HG02852 (cell line): ENCODE results near the gene TMBIM4.
"Not testable (repeated sequence)": the region's sequence is repeated elsewhere in the genome, so short reads cannot be mapped to it uniquely, and the experiment has no call there.

Experiments
- ATAC-seq: cut with Tn5 transposase; IDR thresholded peaks from one replicate; pipeline ENCODE4 v1.9.1; 2021; ENCODE audit warnings: mild to moderate bottlenecking, moderate library complexity; ENCODE audit not compliant: unreplicated experiment

TMBIM4 gene

DNA sequence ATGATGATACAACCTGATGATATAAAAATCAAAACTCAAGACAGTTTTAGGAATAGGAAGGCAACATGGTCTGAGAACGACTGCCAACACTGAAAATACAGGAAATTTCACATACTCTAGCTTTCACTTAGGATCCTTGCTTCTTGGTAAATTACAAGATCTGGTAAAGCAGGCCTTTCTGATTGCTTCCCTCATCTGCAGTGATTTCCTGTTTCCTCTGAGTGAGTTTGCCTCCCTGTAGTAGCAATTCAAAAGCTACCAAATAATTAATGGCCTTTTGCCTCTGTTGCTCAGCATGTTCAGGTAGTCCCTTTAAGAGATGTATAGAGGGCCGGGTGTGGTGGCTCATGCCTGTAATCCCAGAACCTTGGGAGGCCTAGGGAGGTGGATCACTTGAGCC is 17.2 kb upstream of the TMBIM4 start:
- no peak for ATAC-seq

DNA sequence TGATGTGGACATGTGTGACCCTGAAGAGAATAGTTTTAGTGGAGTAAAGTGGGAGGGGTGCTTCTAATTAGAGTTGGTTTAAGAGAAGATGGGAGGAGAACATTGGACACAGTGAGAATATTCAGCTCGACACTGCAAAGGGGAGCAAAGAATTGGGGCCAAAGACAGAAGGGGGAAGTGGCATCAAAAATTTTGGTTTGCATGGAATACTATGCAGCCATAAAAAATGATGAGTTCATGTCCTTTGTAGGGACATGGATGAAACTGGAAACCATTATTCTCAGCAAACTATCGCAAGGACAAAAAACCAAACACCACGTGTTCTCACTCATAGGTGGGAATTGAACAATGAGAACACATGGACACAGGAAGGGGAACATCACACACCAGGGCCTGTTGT is 15.0 kb upstream of the TMBIM4 start:
- ATAC-seq: not testable (repeated sequence)

DNA sequence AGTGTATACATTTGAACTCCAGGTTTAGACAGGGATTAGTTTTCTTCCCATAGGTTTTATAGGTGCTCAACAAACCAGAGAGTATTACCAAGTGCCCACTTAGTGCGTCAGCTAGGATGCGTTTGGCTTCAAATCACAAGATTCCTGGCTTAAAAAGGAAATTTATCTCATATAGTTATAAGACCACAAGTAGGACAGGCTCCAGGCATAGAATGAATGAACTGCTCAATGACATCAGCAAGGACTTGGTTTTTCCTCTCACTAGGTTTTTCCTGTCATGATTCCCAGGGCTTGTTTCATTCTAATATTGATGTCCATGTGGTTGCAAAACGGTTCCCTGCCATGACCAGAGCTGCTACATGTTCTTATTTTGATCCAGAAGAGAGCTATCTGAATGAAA is 13.2 kb upstream of the TMBIM4 start:
- ATAC-seq: no peak

DNA sequence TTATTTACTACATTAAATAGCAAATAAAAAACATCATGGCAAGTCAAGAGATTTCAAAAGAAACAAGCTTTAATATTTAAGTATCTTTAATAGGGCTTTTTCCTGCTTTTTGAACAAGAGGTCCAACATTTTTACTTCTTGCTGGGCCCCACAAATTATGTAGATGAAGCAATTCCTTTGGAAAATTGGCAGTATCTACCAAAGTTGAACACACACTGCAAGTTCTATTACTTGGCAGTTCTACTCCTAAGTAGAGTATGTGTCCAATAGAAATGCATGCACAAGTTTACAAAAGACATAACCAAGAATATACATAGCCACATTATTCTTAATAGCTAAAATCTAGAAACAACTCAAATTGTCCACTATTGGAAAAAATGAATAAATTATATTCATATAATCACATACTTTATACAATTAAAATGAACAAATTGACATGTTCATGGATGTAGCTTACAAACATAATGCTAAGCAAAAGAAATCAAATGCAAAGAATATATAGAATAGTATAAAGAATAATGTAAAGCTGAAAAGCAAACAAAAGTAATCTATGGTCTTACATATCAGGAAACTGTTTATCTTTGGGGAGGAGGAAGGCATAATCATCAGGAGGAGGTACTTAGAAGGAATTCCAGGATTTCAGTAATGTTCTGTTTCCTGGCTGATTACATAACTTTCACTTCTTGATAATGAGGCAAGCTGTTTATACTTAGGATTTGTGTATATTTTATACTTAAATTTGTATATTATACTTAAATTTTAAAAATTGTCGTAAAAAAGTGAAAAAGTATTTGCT is 6.5 kb upstream of the TMBIM4 start:
- no peak for ATAC-seq

- ATAC-seq: not testable (repeated sequence)
Observed at GRCh38 chr12:66174391-66175325, 4.9 kb upstream of the TMBIM4 start.

- no peak for ATAC-seq
Observed at GRCh38 chr12:66170606-66171005, 810 bp upstream of the TMBIM4 start.

DNA sequence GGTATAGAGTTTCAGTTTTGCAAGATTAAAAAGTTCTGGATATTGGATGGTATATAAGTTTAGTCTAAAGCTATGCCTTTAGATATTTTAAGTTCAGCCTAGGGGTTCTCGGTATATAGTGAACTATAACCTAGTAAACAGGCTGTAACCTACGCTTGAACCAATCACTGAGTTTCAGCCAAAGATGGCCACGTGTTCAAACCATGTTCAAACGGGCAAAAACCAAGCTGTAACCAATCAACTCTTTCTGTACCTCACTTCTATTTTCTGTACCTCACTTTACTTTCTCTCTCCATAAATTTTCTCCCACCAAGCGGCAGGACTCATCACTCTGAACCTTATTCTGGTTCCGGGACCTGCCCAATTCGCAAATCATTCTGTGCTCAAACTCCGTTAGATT is 1.4 kb downstream of the TMBIM4 start:
- no peak for ATAC-seq

DNA sequence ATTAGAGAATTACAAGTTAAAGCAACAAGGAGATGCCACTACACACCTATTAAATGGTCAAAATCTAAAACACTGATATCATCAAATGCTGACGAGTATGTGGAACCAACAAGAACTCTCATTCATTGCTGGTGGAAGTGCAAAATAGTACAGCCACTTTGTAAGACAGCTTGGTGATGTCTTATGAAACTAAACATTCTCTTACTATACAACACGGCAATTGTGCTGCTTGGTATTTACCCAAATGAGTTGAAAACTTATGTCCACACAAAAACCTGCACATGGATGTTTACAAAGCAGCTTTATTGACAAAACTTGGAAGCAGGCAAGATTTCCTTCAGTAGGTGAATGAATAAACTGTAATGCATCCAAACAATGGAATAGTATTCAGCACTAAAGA is 3.2 kb downstream of the TMBIM4 start:
- ATAC-seq: no peak

DNA sequence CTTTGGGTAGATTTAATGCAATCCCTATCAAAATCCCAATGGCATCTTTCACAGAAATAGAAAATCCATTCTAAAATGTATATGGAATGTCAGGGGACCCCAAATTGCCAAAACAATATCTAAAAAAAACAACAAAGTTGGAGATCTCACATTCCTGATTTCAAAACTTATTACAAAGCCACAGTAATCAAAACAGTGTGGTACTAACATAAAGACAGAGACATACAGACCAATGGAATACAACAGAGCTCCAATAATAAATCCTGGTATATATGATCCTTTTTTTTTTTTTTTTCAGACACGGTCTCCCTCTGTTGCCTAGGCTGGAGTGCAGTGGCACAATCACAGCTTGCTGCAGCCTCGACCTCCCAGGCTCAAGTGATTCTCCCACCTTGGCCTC is 4.7 kb downstream of the TMBIM4 start:
- ATAC-seq: no peak

GRCh38 chr12:66164349-66164821 is 5.4 kb downstream of the TMBIM4 start:
- ATAC-seq: no peak

- ATAC-seq: no peak
Observed at GRCh38 chr12:66163289-66163688, 6.5 kb downstream of the TMBIM4 start.

DNA sequence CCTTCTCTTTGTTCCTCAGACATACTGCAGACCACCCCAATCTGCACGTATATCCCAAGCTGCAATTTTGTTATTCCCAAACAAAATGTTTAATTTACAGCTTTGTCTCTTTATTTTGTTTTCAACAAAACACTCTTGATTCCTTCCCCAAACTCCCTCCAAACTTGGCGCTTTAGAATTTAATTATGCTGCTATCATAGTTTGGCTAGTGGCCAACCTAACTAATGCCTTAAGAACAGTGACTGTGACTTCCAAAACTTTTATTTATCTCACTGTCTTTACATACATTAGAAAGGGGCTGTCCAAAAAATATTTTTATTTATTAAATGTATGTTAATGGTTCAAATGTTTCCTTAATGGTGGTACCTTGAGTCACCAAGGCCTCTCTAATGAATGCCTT is 7.1 kb downstream of the TMBIM4 start:
- no peak for ATAC-seq

DNA sequence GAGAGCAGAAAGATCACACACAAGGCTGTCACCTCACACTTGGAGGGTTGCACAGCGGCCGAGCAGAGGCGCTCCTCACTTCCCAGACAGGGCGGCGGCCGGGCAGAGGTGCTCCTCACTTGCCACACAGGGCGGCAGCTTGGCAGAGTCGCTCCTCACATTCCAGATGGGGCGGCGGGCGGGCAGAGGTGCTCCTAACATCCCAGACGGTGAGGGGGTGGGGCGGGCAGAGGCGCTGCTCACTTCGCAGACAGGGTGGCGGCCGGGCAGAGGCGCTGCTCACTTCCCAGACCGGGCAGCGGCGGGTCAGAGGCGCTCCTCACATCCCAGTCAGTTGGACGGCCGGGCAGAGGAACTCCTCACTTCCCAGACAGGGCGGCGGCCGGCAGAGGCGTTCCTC is 9.1 kb downstream of the TMBIM4 start:
- no peak for ATAC-seq

GRCh38 chr12:66159123-66159522 is 10.7 kb downstream of the TMBIM4 start:
- no peak for ATAC-seq

GRCh38 chr12:66156654-66157053 is 13.1 kb downstream of the TMBIM4 start:
- no peak for ATAC-seq

DNA sequence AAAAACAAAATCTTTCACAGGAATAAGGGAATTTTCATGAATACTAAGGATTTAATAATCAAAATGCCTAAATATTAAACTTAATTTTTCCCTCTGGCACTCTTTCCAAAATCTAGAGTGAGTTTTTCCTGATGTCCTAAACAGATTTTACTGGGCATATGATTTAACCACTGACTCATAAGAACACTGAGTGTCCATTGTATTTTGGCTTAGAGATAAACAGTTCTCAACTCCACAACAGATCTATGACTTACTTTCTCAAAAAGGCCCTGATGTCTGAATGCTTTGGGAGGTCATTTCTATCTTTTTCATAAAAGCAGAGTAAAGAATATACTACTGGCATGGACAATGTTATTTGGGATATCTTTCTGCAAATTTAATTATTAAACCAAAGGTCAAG is 15.0 kb downstream of the TMBIM4 start:
- no peak for ATAC-seq

- ATAC-seq: no peak
Observed at GRCh38 chr12:66152732-66153131, 17.1 kb downstream of the TMBIM4 start.

DNA sequence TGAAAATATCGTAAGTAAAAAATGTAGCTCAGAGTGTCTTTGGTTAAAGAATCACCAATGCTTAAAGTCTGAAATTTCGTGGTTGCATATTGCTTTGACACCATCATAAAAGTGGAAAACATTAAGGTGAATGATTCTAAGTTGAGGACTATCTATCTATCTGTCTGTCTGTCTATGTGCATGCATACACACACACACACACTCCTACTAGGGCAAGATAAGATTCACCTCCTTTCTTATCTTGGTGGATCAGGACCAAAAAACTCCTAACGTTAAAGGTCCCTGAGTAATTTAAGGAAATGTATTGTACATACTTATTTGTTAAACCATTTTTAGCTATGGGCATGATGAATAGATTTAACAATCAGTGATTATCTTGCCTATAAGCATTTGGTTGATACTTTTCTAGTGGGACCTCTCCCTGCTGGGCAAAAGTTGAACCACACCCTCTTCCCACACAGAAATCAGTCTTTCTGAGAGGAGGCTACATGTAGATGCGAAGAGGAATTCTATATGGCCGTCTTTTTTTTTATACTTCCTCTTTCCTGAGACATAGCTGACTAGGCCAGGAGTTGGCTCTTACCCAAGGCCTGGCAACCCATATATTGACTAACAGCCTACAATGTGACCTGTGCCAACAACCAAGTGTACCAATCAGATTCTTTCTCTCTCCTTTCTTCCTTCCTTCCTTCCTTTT is 19.9 kb downstream of the TMBIM4 start:
- ATAC-seq: no peak

- no peak for ATAC-seq
Observed at GRCh38 chr12:66144791-66145754, 24.7 kb downstream of the TMBIM4 start.

DNA sequence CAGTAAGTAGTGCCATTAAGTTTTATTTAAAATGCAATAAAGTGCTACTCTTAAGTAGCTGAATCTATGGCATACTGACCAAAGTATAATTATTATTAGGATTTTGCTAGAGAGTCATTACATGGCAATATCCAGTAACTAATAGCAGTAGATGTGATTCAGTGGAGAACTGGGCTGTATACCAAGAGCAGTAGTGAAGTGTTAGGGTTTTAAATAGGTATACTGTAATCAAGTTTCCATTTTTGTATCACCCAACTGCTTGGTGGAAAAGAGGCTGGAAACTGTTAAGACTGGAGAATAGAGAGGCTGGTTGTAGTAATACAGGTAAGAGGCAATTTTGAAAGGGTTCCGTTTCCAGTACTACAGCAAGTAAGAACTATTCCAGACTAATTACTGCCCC is 25.9 kb downstream of the TMBIM4 start:
- ATAC-seq: no peak
